Measurements from ENCODE around the gene TESK2. TPM values are rescaled to one million over a fixed set of nuclear protein-coding genes. Genes with fewer than 3 reads are reported as not detected.
A peak's percentile ranks its signal among the peaks of the same experiment; 100 is the strongest.

TESK2 gene
- total and polyA plus RNA-seq, 2 of the 13 experiments (the other 11 are each of a cell fraction or from before 2014, with no cell fraction given) = 5.5 to 9.6 TPM

DNA sequence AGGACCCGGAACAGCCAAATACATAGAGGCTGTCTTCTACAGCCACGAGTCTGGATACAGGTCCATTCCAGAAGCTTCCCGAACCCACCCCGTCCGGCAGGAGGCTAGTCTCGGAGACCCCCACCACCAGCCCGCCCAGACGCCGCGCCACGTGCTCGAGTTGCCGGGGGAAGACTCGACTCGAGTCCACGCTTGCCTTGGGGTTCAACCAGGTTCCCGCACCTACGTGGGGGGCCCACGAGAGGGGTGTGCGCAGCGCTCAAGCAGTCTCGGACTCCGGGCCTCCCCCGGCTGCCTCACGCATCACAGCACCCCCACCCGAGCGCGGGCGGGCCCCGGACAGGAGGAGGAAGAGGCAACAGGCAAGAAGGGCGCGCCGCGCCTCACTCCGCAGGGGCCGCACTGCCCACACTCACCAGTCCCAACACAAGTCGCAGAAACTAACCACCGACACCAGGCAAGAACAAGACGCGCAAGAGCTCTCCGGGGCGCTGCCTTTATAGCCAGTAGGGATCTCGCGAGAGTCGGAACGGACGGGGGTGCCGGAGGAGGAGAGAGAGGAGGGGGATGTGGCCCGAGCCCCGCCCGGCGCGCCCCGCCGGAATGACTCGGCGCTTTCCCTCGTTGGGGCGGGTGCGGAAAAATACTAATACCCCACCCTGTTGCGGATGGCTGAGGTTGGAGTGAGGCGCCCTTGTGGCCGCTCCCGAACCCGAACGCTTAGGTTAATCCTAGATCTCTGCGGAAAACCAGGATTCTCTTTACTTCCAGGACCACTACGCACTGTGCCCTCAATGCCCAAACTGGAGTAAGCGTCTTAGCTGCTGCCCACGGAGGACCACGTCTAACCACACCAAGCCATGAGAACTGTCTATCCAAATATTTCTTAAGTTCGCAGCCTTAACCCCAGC, 30.7 kb upstream of the TESK2 start, which contains the start of gene PRDX1 (continued):
- TF ChIP-seq NR1H2 (CRISPR knock-in tag; IDR thresholded peaks at IDR 0.05; ENCODE audit: borderline replicate concordance, low read depth) (peak; percentile 76), JDP2 (CRISPR knock-in tag; IDR thresholded peaks at IDR 0.05; ENCODE audit: borderline replicate concordance) (no peak), JUNB (CRISPR knock-in tag; IDR thresholded peaks at IDR 0.05; ENCODE audit: borderline replicate concordance) (peak; percentile 81), RORA (CRISPR knock-in tag; IDR thresholded peaks at IDR 0.05) (no peak), ZNF629 (CRISPR knock-in tag; conservative IDR thresholded peaks at IDR 0.05) (peak; percentile 55; the same call in 1 of the 2 replicates), NPAS2 (CRISPR knock-in tag; IDR thresholded peaks at IDR 0.05; ENCODE audit: borderline replicate concordance) (no peak), ELF3 (CRISPR knock-in tag; IDR thresholded peaks at IDR 0.05) (peak; percentile 89), MTF1 (CRISPR knock-in tag; IDR thresholded peaks at IDR 0.05) (0 out of 2 replicates have a peak, but pooled peaks have one; percentile 45), ZNF615 (CRISPR knock-in tag; IDR thresholded peaks at IDR 0.05; ENCODE audit: borderline replicate concordance) (peak; percentile 91; the same call in 1 of the 2 replicates), ZNF556 (CRISPR knock-in tag; IDR thresholded peaks at IDR 0.05; ENCODE audit: borderline replicate concordance) (peak; percentile 95; the same call in 1 of the 2 replicates), HNRNPLL (IDR thresholded peaks at IDR 0.05; ENCODE audit: low read depth, low read length, poor library complexity, severe bottlenecking) (peak; percentile 95), RFX1 (IDR thresholded peaks at IDR 0.05) (no peak), NFYB (CRISPR knock-in tag; IDR thresholded peaks at IDR 0.05) (0 out of 2 replicates have a peak, but pooled peaks have one; percentile 8), ARNTL (CRISPR knock-in tag; IDR thresholded peaks at IDR 0.05) (peak; percentile 71; the same call in 1 of the 2 replicates), EED (CRISPR knock-in tag; IDR thresholded peaks at IDR 0.05) (no peak), KDM1A (CRISPR knock-in tag; IDR thresholded peaks at IDR 0.05) (peak; percentile 29; the same call in 1 of the 2 replicates), SP2 (CRISPR knock-in tag; IDR thresholded peaks at IDR 0.05) (no peak), THAP7 (CRISPR knock-in tag; IDR thresholded peaks at IDR 0.05) (0 out of 2 replicates have a peak, but pooled peaks have one; percentile 41), ZNF441 (CRISPR knock-in tag; IDR thresholded peaks at IDR 0.05; ENCODE audit: borderline replicate concordance) (peak; percentile 83; the same call in 1 of the 2 replicates), SIX4 (CRISPR knock-in tag; IDR thresholded peaks at IDR 0.05) (peak; percentile 41; the same call in 1 of the 2 replicates), CHCHD3 (CRISPR knock-in tag; IDR thresholded peaks at IDR 0.05) (no peak), ZKSCAN8 (CRISPR knock-in tag; IDR thresholded peaks at IDR 0.05; ENCODE audit: borderline replicate concordance) (peak; percentile 37; the same call in 1 of the 2 replicates), ZNF562 (CRISPR knock-in tag; IDR thresholded peaks at IDR 0.05; ENCODE audit: borderline replicate concordance) (peak; percentile 63; the same call in 1 of the 2 replicates), HOXA3 (CRISPR knock-in tag; IDR thresholded peaks at IDR 0.05) (peak; percentile 85), FOXP1 (IDR thresholded peaks at IDR 0.05) (no peak), FOXP1 (CRISPR knock-in tag; IDR thresholded peaks at IDR 0.05) (peak; percentile 68), ZNF687 (CRISPR knock-in tag; IDR thresholded peaks at IDR 0.05) (peak; percentile 94), MAFG (CRISPR knock-in tag; IDR thresholded peaks at IDR 0.05) (peak; percentile 96)
